ENCODE results near the gene EMC9. TPM values are rescaled to one million over a fixed set of nuclear protein-coding genes. Genes with fewer than 3 reads are reported as not detected.

Gene EMC9
- total and polyA plus RNA-seq, 10 of the 15 experiments (the other 5 are each of a cell fraction or from before 2014, with no cell fraction given) = 15.3 to 60.5 (median 30.3) TPM

GRCh38 chr14:24103451-24103850 is 37.9 kb downstream of the EMC9 start (continued):
- no peak for TF ChIP-seq RFX5 (IDR thresholded peaks at IDR 0.05; ENCODE audit: low read depth, low read length)
- TF ChIP-seq ZNF217 (IDR thresholded peaks at IDR 0.05) = no peak
- no peak for TF ChIP-seq ASH2L (IDR thresholded peaks at IDR 0.05; ENCODE audit: borderline replicate concordance, low read depth)

- H3K36me3 ChIP-seq (ENCODE audit: control insufficient read depth in 2 of 2, insufficient read depth in 2 of 2, low read length in 1 of 2) = peaks cover 11 to 14% of the 10 kb centered on the region in 2 experiments; a peak in 3 of 4 replicates
- SMC1A ChIA-PET (ENCODE audit: uncharacterized antibody, unreplicated experiment) = interaction anchor here (1.6 to 9.6 kb wide), 3 partner anchors 9 to 58 kb away, joined by 5 to 195 read pairs (median 7); partner anchors contain the start of genes IRF9 and PCK2
- no peak for FAIRE-seq
Observed at GRCh38 chr14:24102357-24103048, 38.9 kb downstream of the EMC9 start.

More at GRCh38 chr14:24102357-24103048, 38.9 kb downstream of the EMC9 start:
- no peak overlapping the region for H2AFZ ChIP-seq (ENCODE audit: control insufficient read depth, low read depth, low read length)
- RAD21 ChIA-PET (ENCODE audit: unreplicated experiment) = interaction anchor here (0.8 to 1.2 kb wide), 2 partner anchors 8 to 45 kb away, joined by 3 read pairs; no protein-coding TSS in a partner anchor
- POLR2A ChIA-PET = interaction anchor here (0.8 to 1.8 kb wide), 2 partner anchors 9 to 110 kb away, joined by 3 to 8 read pairs; partner anchors contain the start of genes CHMP4A and PCK2
- H3K27me3 ChIP-seq (replicated peaks in 1 of 2; ENCODE audit: control insufficient read depth in 2 of 2, insufficient read depth in 2 of 2, low read length in 1 of 2) = no peaks in the 10 kb centered on the region
- in situ Hi-C loops (cut with MboI) = loop anchor here (25.0 kb wide), 1 partner anchor 790 kb away; the partner anchor contains the start of genes BCL2L2, PABPN1 and PPP1R3E
- no peak for ATAC-seq
- no peak overlapping the region for H3K9ac ChIP-seq (ENCODE audit: control insufficient read depth, insufficient read depth, low read length)
- no peak overlapping the region for H3K4me3 ChIP-seq
- no TSS peak for BruUV-seq (replicated peaks)
- no peaks in the 10 kb centered on the region for H3K79me2 ChIP-seq (ENCODE audit: control insufficient read depth, insufficient read depth, low read length)
- H3K4me1 ChIP-seq (ENCODE audit: control insufficient read depth, insufficient read depth, low read length) = no peaks in the 10 kb centered on the region
- H4K20me1 ChIP-seq (ENCODE audit: control insufficient read depth, insufficient read depth) = no peaks in the 10 kb centered on the region
- CTCF ChIA-PET = interaction anchor here (1.1 to 11.3 kb wide), 5 partner anchors 9 to 58 kb away, joined by 3 to 294 read pairs (median 4); partner anchors contain the start of gene PCK2
- intact Hi-C loops (cut with micrococcal nuclease; ENCODE audit: unreplicated experiment) = no loop called here
- DNase-seq (ENCODE audit: low read depth, low spot score) = no peak
- no peak for TF ChIP-seq RAD51 (IDR thresholded peaks at IDR 0.05)
- TF ChIP-seq SREBF1 (IDR thresholded peaks at IDR 0.05; ENCODE audit: low read length) = no peak
- no peak for TF ChIP-seq RELB (IDR thresholded peaks at IDR 0.05; ENCODE audit: low read depth)
- no peak for TF ChIP-seq KLF5 (IDR thresholded peaks at IDR 0.05; ENCODE audit: partially characterized antibody)
- no peak for TF ChIP-seq SUZ12 (IDR thresholded peaks at IDR 0.05; ENCODE audit: unreplicated experiment)
- TF ChIP-seq JUNB (IDR thresholded peaks at IDR 0.05) = no peak
- TF ChIP-seq CBFB (IDR thresholded peaks at IDR 0.05; ENCODE audit: low read depth) = no peak
- TF ChIP-seq MTA3 (IDR thresholded peaks at IDR 0.05; ENCODE audit: borderline replicate concordance, low read length) = no peak
- TF ChIP-seq SMAD5 (IDR thresholded peaks at IDR 0.05; ENCODE audit: low read depth) = no peak
- TF ChIP-seq ASH2L (IDR thresholded peaks at IDR 0.05; ENCODE audit: borderline replicate concordance, low read depth) = no peak
- WGBS (ENCODE audit: insufficient coverage, insufficient replicate concordance, low lambda C conversion rate, missing lambda C conversion rate) = 92% methylated on average over 7 of the region's 7 CpGs
- no peaks in the 10 kb centered on the region for H3K9me3 ChIP-seq (replicated peaks; ENCODE audit: control insufficient read depth, insufficient read depth, low read length)
- no peak overlapping the region for H3K4me2 ChIP-seq (ENCODE audit: control insufficient read depth, insufficient read depth)
- no peak overlapping the region for H3K27ac ChIP-seq (ENCODE audit: control insufficient read depth, insufficient read depth)
